Measurements from ENCODE around the gene NCF2. TPM values are rescaled to one million over a fixed set of nuclear protein-coding genes. Genes with fewer than 3 reads are reported as not detected.

The NCF2 gene
- total RNA-seq, 1 experiment from 2014 or later = 26.2 TPM

Other genes with a start within 250 kb of the NCF2 start
- 3.0 and 3.6 TPM in 2 replicates for gene NMNAT2, start 172.1 kb downstream of the NCF2 start, total RNA-seq (2014; rRNA removed; shearing (Covaris generic))
- gene SMG7, start 118.0 kb downstream of the NCF2 start, total RNA-seq (2014; rRNA removed; shearing (Covaris generic)) = 14.9 and 24.1 TPM in 2 replicates
- gene ARPC5, start 45.3 kb upstream of the NCF2 start, total RNA-seq (2014; rRNA removed; shearing (Covaris generic)) = 210 and 248 TPM in 2 replicates
- gene APOBEC4, start 62.9 kb upstream of the NCF2 start, total RNA-seq (2014; rRNA removed; shearing (Covaris generic)) = not detected in 2 replicates
- gene RGL1, start 214.7 kb upstream of the NCF2 start, total RNA-seq (2014; rRNA removed; shearing (Covaris generic)) = 5.4 and 8.1 TPM in 2 replicates

Data from Daoy (cell line).